Right ventricle myocardium inferior (tissue), 1 donor: Measurements from ENCODE around the gene STX1A. TPM values are rescaled to one million over a fixed set of nuclear protein-coding genes. Genes with fewer than 3 reads are reported as not detected.
A peak's percentile ranks its signal among the peaks of the same experiment; 100 is the strongest.

Experiments used
- ATAC-seq: fragments of 200-7000 bp; cut with Tn5 transposase; one replicate; pipeline ENCODE4 v1.9.1; 2020; ENCODE audit warnings: mild to moderate bottlenecking, moderate library complexity
- DNase-seq: peaks from one replicate; pipeline ENCODE4 v3.0.0; 2021; ENCODE audit errors: missing footprints
- intact Hi-C: fragments of 100-400 bp; cut with DNase I; formaldehyde crosslinking; loops from one replicate; pipeline ENCODE4 v1.11.0; 2022
- long read RNA-seq: library from polyadenylated mRNA; unstranded; transcript quantifications from one replicate; pipeline ENCODE4 v2.0.0, GENCODE V29; 2021
- total RNA-seq: library from RNA; stranded (reverse); fragmentation: NEBNext Ultra II Directional; extraction: Animal tissue kit (Norgen Biotek cat#: 25700); gene quantifications from one replicate; pipeline ENCODE4 v1.2.1, GENCODE V29; 2021
- donor health status: DM: no; HTN: yes; CAD: no; lungs with severe emphysema.

Gene STX1A
- total RNA-seq, result 1.6 TPM
- long read RNA-seq, partial matches to known transcripts, result 0 of 1 reads
- long read RNA-seq, other reads (novel, unspliced or antisense), result 1 of 1 reads

DNA sequence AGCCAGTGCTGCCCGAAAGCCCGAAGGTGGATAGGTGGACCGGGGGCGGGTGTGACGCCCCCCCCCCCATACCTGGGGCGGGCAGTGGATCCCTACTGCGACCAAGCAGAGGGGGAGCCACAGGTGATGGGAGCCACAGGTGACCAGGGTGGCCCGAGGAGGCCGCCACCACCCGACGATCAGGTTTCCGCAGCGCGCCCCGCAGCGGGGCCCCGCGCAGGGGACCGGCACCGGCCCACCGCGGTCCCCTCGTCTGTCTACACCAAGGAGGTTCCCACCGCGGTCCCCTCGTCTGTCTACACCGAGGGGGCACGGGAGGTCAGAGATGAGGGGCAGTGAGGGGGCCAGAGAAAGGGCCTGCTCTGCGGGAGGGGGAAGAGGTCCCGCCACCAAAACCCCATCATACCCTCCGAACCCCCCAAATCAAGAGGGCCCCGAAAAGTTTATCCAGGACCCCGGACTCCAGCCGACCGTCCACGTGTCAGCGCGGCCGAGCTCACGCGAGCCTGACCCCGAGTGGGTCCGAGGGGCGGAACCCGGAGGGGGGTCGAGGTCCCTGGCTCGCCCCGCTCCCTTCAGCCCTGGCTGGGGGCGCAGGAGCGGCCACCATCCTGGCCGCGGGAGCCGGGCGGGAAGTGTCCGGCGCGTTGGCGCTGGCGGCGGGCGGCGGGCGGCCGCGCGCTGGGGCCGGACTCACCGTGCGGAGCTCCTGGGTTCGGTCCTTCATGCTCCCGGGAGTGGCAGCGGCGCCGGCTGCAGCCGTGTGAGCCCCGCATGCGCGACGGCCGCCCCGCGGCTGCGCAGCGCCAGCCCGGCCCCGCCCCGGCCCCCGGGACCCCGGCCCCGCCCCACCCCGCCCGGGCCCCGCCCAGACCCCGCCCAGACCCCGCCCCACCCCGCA is at the start of gene STX1A:
TSS of gene STX1A (minus strand) at position 765 of the 901 bp plus-strand sequence. CDS start at position 727, 38 bp downstream.
- ATAC-seq (peak; percentile 83), DNase-seq (peak; percentile 85)
- intact Hi-C loops, result no loop called here

DNA sequence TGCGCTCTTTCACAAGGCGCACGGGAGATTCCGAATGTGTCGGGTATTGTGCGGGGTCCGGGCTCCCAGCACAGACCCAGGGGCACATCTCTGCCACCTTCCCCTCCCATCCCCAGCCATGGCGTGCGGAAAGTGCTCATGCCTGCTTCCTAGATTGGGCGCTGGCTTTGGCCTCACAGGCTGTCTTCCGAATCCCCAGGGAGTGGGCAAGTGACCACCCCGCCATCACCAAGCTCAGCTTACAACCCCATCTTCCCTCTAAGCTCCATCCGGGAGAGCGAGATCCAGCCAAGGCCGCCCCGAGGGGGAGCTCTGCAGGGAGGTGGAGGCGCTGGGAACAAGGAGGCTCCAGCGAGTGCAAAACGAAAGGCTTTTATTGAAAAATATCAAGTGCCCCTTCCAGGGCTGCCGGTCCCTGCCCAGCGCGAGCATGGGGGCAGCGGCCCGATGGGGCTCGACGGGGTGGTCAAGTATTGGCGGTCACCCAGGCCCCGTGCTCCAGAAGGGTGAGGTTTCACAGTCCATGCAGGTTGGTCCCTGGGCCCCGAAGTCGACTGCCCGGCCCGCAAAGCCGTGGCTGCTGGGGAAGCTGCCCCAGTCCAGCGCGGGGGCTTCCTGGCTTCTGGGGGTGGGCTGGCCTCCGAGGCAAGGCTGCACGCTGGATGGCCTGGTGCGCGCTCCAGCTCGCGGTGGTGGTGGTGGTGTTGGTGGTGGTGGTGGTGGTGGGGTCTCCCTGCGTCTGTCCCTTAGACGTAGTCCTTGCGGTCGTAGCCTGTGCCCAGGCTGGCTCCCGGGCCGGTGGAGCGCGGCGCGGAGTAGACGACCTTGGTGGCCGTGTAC is 49.4 kb upstream of the STX1A start:
- no peak for ATAC-seq
- DNase-seq, result no peak
- intact Hi-C loops, result no loop called here

DNA sequence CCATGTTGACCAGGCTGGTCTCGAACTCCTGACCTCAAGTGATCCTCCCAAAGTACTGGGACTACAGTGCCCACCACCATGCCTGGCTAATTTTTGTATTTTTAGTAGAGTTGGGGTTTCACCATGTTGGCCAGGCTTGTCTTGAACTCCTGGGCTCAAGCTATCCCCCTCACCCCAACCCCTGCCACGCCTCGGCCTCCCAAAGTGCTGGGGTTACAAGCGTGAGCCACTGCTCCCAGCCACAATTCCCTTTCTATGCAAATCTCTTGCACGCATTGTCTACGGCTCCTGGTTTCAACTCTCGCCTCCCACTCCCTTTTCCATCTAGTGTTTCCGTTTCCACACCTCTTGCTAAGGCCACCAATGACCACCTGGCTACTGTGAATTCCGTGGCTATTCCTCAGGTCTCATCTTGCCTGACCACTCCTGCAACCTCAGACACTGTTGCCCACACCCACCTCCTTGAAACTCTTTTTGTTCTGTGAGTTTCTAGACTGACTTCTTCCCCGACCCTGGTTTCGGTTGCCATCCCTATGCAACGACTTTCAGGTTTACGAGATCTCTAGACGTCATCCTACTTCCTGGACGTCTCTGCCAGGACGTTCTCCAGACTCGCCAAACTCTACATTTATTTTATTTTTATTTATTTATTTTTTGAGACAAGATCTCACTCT is 47.2 kb upstream of the STX1A start:
- intact Hi-C loops, result no loop called here
- DNase-seq (no peak), ATAC-seq (no peak)

DNA sequence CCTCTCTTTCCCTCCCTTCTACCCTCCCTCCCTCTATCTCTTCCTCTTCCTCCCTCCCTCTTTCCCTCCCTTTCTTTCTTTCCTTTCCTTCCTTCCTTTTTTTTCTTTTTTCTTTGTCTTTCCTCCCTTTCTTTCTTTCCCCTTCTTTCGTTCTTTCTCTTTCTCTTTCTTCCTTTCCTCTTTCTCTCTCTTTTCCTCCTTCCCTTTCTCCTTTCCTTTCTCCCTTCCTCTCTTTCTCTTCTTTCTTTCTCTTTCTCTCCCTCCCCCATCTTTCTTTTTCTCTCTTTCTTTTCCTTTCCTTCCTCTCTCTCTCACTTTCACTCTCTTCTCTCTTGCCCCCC is 43.2 kb upstream of the STX1A start:
- no peak for DNase-seq
- intact Hi-C loops, result no loop called here
- ATAC-seq, result no peak

DNA sequence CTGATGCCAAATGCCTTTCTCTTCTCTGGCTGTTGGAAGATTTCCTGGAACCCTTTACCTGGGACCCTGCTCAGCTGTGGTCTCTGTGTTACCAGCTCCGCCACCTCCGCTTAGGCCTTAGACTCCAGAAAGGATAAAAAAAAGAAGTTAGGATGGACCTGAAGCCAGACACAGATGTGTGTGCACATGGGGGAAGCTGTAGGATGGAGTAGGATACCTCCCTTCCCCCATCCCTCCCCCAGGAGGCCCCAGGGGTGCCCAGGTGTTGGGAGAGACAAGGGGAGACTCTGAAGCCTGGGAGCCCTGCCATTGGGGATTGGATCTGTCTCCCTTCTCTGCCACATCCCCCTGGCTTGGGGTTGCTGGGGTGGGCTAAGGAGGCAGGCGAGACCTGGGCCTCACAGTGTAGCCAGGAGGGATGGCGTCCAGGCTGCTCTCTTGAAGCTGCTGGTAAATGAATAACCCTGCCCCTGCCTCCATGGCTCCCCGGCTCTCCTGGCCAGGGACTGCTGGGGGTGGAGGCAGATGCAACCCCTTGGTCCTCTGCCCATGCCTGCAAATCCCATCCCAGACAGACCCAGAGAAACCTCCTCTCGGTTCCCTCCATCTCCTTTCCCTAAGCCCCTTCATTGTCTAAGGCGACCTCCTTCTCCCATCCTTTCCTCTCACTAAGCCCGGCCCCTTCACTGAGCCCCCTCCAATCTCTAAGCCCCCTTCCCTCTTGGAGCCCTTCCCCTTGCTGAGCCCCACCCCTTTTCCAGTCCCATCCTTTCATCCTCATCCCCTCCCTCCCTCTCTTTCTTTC is 42.6 kb upstream of the STX1A start:
- DNase-seq, result no peak
- intact Hi-C loops, result no loop called here
- ATAC-seq, result no peak

DNA sequence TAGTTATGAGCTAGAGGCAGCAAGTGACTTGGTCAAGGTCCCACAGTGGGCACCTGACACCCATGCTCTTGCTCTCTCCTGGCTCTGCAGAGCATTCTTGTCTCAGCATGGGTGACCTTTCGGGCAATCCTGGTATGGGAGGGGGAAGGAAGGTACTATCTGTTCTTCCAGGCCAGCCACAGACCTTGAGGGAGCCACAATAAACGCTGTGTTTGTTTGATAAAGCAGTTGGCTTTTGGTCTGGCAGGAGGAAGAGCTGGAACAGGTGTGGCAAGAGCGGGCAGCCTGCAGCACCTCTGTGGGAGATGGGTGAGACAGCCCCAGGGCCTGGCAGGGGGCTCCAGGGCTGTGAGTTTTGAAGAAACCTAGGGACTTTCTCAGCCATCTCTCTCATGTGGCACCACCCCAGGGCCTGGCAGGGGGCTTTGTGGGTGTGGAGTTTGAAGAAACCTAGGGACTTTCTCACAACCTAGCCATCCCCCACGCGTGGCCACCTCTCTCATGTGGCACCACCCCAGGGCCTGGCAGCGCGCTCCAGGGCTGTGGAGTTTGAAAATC is 39.2 kb upstream of the STX1A start:
- no peak for DNase-seq
- intact Hi-C loops, result no loop called here
- ATAC-seq, result no peak

DNA sequence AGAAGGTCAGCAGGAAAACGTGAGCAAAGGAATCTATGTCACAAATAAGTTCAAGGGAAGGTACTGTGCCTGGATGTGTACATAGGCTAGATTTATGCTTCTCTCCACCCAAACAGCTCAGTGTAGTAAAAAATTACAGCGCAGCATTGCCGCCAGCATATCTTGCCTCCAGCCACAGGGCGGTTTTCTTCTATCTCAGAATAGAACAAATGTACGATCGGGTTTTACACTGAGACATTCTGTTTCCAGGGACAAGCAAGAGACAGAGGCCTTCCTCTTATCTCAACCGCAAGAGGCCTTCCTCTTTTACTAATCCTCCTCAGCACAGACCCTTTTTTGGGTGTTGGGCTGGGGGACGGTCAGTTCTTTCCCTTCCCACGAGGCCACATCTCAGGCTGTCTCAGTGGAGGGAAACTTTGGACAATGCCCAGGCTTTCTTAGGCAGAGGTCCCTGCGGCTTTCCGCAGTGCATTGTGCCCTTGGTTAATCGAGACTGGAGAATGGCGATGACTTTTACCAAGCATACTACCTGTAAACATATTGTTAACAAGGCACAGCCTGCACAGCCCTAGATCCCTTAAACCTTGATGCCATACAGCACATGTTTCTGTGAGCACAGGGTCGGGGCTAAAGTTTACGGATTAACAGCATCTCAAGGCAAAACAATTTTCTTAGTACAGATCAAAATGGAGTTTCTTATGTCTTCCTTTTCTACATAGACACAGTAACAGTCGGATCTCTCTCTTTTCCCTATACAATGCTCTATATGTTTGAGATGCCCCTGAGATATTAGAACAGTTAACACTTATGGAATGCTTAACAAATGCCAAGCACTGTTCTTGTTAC is 30.7 kb upstream of the STX1A start:
- intact Hi-C loops, result no loop called here
- DNase-seq (no peak), ATAC-seq (no peak)

DNA sequence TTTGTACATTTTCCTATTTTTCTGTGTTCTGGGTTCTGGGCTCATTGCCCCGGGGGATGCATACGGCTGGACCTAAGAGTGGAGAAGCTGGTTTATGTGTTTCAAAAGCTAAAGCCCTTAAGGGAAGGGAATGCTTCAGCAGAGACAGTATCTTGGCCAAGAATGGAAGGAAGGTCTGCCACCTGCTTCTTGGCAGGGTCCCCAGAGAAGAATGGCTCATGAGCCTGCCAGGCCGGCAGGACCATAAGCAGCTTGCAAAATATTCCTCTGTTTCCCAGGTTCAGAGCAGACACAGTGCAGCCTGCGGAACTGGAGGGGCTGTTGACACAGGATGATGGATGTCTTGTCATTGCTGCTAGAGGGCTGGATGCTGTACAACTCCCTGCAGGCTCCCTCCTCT is 26.9 kb upstream of the STX1A start:
- DNase-seq (no peak), ATAC-seq (no peak)
- intact Hi-C loops, result no loop called here

DNA sequence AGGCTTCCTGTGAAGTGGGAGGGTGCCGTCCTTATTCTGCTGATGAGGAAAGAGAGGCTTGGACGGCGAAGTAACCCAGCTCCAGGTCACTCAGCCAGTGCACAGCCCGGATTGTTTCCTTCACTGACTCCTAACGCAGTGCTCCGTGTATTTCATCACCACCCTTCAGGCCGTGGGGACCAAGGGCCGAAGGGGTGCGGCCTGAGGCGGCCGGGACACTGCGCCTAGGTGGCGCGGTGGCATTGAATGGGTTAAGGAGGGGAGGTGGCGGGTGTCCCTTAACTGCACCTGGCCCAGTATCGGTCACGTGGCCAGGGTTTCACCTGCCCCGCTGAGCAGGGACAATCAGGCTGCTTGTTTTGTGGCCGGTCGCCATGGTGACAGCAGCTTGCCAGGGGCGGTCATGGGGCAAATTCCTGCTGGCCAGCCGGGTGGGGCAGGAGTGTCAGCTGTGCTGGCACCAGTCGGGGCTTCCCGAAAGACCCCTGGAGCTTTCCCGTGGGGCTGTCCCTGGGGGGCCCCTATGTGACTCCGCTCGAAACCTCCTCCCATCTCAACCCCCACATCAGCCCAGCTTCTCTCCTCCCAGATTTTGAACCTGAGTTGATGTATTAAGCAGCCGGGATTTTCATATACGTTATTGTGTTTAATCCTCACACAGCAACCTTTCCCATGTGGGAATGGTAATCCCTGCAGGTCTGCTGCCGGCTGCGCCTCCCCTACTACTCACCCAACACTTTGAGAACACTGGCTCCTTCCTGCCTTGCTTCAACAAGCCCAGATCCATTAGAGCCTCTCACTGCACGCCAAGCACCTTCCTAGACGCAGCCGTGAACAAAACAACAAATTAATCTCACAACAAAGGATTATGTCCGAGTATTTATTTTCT is 23.5 kb upstream of the STX1A start:
- ATAC-seq (no peak), DNase-seq (no peak)
- intact Hi-C loops, result no loop called here

DNA sequence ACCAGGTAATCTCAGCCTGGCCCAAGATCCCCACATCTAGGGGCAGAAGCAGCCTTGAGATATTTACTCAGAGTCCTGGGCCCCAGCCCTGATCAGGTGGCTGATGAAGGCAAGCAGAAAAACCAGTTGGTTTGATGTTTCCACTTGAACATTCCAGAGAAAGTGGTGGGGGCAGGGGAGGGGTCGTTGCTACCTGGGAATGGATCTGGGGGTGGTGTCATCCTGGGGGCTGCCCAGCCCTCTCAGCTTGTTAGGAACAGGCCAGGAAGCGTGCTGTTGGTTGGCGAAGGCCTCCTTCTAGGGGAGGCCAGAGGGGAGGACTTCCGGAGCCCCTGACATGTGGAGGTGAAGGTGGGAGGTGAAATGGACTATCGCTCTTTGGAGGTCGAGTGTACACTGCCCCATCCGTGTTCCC is 22.9 kb upstream of the STX1A start:
- intact Hi-C loops, result no loop called here
- ATAC-seq (no peak), DNase-seq (no peak)

DNA sequence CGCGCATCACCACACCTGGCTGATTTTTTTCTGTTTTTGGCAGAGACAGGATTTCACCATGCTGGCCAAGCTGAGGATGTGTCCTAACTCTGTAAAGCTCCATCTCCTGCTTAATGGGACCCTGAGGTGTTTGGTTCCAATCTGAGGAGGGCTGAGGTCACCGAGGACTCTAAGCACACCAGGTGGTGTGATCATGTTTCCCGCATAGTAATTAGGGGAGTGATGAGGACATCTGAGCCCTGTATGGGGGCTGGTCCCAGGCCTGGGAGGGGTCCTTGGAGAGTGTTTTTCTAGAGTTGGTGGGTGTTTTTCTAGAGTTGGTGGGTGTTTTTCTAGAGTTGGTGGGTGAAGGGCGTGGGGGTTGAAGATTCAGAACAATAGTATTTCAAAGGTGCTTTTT is 22.1 kb upstream of the STX1A start:
- ATAC-seq (no peak), DNase-seq (no peak)
- intact Hi-C loops, result no loop called here

DNA sequence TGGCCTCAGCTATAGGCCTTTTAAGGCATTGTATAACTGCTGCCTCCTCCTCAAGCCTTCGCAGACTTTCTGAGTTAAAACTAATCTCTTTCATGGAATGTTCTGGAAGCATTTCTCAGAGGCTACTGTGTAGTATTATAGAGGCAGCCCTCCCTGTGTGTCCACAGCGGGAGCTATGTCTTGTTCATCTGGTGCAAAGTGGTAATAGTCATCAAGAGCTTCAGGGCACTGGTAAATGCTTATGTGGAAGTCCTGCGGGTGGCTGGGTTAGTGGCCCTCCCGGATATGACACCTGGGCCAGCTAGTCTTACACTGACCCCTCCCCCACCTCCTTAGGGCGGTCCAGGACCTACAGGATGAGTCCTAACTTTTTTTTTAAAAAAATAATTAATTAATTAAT is 21.3 kb upstream of the STX1A start:
- ATAC-seq (no peak), DNase-seq (no peak)
- intact Hi-C loops, result no loop called here

DNA sequence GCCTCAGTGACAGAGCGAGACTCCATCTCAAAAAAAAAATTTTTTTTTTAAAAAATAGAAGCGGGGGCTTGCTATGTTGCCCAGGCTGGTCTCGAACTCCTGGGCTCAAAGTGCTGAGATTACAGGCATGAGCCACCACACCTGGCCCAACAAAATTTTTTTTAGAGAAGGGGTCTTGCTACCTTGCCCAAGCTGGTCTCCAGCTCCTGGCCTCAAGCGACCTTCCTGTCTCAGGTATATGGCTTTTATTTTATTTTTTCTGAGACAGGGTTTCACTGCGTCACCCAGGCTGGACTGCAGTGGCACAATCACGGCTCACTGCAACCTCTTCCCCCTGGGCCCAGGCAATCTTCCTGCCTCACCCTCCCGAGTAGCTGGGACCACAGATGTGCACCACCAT is 20.7 kb upstream of the STX1A start:
- intact Hi-C loops, result no loop called here
- ATAC-seq (no peak), DNase-seq (no peak)

DNA sequence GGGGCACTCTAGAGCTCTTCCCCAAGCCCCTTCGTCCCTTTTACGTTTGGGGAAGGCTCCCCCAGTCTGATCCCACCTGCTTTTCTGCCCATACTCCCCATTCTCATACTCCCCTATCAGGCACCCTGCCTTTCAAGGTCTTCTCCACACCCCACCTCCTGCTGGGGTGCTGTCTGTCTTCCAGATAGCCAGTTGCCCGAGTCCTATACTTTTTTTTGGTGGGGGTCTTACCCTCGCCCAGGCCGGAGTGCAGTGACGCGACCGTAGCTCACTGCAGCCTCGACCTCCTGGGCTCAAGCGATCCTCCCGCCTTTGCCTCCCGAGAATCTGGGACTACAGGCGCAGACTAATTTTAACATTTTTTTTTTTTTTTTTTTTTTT is 19.9 kb upstream of the STX1A start:
- DNase-seq (no peak), ATAC-seq (no peak)
- intact Hi-C loops, result no loop called here

DNA sequence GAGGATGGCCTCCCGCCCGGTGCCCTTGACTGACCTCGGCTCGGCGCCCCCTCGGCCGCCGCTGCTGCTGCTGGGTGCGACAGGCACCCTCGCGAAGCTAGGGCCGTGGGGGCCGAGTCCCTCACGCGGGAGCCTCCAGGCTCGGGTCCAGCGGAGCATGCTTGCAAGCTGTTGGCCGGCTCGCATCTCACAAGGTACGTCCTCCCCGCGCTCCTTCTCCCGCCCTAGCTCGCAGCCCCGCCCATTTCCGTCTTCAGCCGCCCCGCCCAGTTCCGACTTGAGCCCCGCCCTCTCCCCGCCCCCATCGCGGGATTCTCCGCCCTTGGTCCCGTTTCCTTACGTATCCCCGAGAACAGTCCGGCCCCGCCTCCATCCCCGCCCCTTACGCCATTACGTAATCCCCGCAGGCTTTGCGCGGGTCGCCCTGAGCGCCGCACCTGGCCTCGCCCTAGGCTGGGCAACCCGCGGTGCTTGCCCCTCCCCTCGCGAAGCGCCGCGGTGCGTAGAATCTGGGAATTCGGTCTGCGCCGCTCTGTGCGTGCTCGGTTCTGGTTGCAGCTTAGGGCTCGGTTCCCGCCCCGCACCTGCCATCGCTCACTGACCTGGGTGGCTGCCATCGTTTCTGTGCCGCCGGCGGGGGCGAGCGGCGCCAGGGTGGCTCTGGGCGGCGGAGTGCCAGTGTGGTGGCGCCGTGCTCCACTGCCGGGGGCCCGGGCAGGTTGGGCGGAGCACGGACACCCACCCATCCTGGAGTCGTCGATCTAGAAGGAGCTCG is 19.3 kb upstream of the STX1A start, which contains the start of gene ABHD11:
TSS of gene ABHD11 (minus strand) at position 191 of the 775 bp plus-strand sequence. CDS start at position 159, 32 bp downstream.
- intact Hi-C loops, result no loop called here
- ATAC-seq, result peak; percentile 93
- peak; percentile 98 for DNase-seq

DNA sequence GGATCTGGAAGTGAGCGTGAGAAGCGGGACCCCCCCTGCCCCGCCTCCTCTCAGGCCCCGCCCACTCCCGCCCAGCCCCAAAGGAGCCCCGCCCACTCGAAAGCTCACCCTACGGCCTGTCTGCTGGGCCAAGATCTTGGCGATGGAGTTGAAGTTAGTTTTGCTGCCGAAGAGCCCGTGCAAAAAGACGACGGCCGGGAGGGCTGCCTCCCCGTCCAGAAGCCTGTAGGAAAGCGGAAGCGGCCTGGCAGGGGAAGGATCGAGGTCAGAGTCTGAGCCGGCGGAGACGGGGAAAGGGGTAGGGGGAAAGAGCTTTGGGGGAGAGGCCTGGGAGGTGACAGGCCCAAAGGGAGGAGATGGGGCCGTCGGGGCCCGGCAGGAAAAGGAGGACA is 18.7 kb upstream of the STX1A start:
- intact Hi-C loops, result no loop called here
- DNase-seq, result peak; percentile 77

More for the DNA sequence above, 18.7 kb upstream of the STX1A start:
- peak; percentile 42 for ATAC-seq
